HG03175 (cell line): Measurements from ENCODE around the gene HOXC5.

Experiments
- ATAC-seq: cut with Tn5 transposase; IDR thresholded peaks from one replicate; pipeline ENCODE4 v1.9.1; 2021; ENCODE audit warnings: mild to moderate bottlenecking, moderate library complexity; ENCODE audit not compliant: unreplicated experiment

The HOXC5 gene

GRCh38 chr12:54045401-54045800 is 12.6 kb downstream of the HOXC5 start:
- no peak for ATAC-seq

GRCh38 chr12:54045868-54046521 is 13.1 kb downstream of the HOXC5 start:
- no peak for ATAC-seq

- ATAC-seq: no peak
These were observed 13.9 kb downstream of the HOXC5 start for GRCh38 chr12:54046809-54047159.

- no peak for ATAC-seq
These were observed 14.5 kb downstream of the HOXC5 start for GRCh38 chr12:54047160-54047963.

GRCh38 chr12:54047964-54048303 is 15.1 kb downstream of the HOXC5 start:
- ATAC-seq: no peak

- no peak for ATAC-seq
These were observed 15.7 kb downstream of the HOXC5 start for GRCh38 chr12:54048406-54049093.

- no peak for ATAC-seq
These were observed 16.3 kb downstream of the HOXC5 start for GRCh38 chr12:54049108-54049507.

GRCh38 chr12:54050482-54050810 is 17.6 kb downstream of the HOXC5 start:
- no peak for ATAC-seq

- no peak for ATAC-seq
These were observed 18.4 kb downstream of the HOXC5 start for GRCh38 chr12:54051026-54051842.

- no peak for ATAC-seq
These were observed 19.1 kb downstream of the HOXC5 start for GRCh38 chr12:54051874-54052437.

- no peak for ATAC-seq
These were observed 19.7 kb downstream of the HOXC5 start for GRCh38 chr12:54052438-54053002.

GRCh38 chr12:54053003-54053750 is 20.3 kb downstream of the HOXC5 start:
- ATAC-seq: peak; percentile 84

GRCh38 chr12:54053751-54054741 is 21.2 kb downstream of the HOXC5 start, which contains the start of gene HOXC4:
TSS of gene HOXC4 (plus strand) at chr12:54053835. CDS start at chr12:54053923, 88 bp downstream.
- peak; percentile 58 for ATAC-seq

GRCh38 chr12:54054742-54055194 is 21.9 kb downstream of the HOXC5 start:
- ATAC-seq: no peak

GRCh38 chr12:54055552-54055951 is 22.7 kb downstream of the HOXC5 start:
- ATAC-seq: no peak

GRCh38 chr12:54056110-54056509 is 23.3 kb downstream of the HOXC5 start:
- ATAC-seq: no peak

- ATAC-seq: no peak
These were observed 25.4 kb downstream of the HOXC5 start for GRCh38 chr12:54058128-54058768.

- no peak for ATAC-seq
These were observed 26.8 kb downstream of the HOXC5 start for GRCh38 chr12:54059668-54060067.
